NCI-H345 (cell line): ENCODE data around the gene SLC25A21.

Experiments used
- DNase-seq: peaks from one replicate; lab custom pipeline; 2025; lab: John Stamatoyannopoulos, UW

The SLC25A21 gene

GRCh38 chr14:36647824-36648753 lies 524.3 kb downstream of the SLC25A21 start:
- peak; percentile 70 for DNase-seq

GRCh38 chr14:36647417-36647823 lies 525.0 kb downstream of the SLC25A21 start:
- DNase-seq = no peak

DNA sequence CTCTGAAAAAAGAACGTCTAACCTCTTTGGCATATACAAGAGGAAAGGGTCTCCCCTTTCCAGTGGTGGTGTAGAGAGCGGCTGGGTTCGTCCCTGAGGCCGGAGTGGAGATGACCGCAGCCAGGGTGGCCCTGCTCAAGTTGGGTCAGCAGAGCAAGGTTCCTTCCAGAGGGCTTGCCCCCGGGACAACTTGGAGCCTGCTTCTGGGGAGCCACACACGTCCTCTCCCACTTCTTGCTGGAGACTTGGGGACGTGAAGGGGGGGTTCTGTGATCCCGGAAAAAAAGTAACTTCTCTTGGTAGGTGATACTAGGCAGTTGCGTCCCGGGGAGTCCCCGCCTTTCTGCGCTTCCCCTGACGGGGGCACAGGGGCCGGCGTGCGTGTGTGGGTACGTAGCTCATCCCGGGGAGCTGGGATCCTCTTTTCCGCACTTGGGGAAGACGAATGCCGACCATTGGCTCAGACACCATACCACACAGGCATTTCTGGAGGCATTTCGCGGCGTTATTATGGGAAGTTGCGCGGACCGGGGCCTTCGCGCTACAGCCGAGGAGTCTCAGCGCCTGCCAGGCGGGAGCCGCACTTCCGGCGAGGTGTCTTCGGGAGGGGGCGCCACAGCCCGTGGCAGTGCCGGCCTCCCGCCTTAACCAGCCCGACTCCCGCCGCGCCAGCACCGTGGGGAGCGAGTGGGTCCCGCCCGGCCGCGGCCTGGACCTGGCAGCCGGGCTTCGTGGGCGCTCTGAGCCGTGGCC lies 525.6 kb downstream of the SLC25A21 start:
- DNase-seq = peak; percentile 60

- no peak for DNase-seq
Measured at GRCh38 chr14:36633580-36633979, 538.8 kb downstream of the SLC25A21 start.
